HEK293T (cell line): ENCODE results near the gene APOO.

Experiments
- ARNT ChIP-seq: fragments of 450-650 bp; IDR thresholded peaks from 2 replicates; pipeline ENCODE4 v1.6.1; 2017; ENCODE audit warnings: mild to moderate bottlenecking
- BHLHE40 ChIP-seq: fragments of 450-650 bp; IDR thresholded peaks from 2 replicates; pipeline ENCODE4 v1.6.1; 2016; ENCODE audit warnings: mild to moderate bottlenecking, moderate library complexity, borderline replicate concordance
- ELF4 ChIP-seq: fragments of 450-650 bp; IDR thresholded peaks from 2 replicates; pipeline ENCODE4 v1.6.1; 2017; ENCODE audit warnings: antibody characterized with exemption
- FOXM1 ChIP-seq: fragments of 450-650 bp; IDR thresholded peaks from 2 replicates; pipeline ENCODE4 v1.6.1; 2017; ENCODE audit warnings: mild to moderate bottlenecking, borderline replicate concordance
- HDGF ChIP-seq: fragments of 450-650 bp; IDR thresholded peaks from 2 replicates; pipeline ENCODE4 v1.6.1; 2017; ENCODE audit warnings: antibody characterized with exemption, borderline replicate concordance
- NFRKB ChIP-seq: fragments of 450-650 bp; IDR thresholded peaks from 2 replicates; pipeline ENCODE4 v1.6.1; 2016; ENCODE audit warnings: mild to moderate bottlenecking, moderate library complexity
- SP1 ChIP-seq: fragments of 450-650 bp; IDR thresholded peaks from 2 replicates; pipeline ENCODE4 v1.6.1; 2017
- TARDBP ChIP-seq: fragments of 450-650 bp; IDR thresholded peaks from 2 replicates; pipeline ENCODE4 v1.6.1; 2016

- no peak for TF ChIP-seq NFRKB
- TF ChIP-seq SP1, result no peak
- no peak for TF ChIP-seq ELF4
- TF ChIP-seq HDGF, result no peak
- TF ChIP-seq FOXM1, result no peak
- no peak for TF ChIP-seq BHLHE40
- no peak for TF ChIP-seq ARNT
- TF ChIP-seq TARDBP, result no peak
Measured at GRCh38 chrX:23911126-23911835, 3.5 kb upstream of the APOO start.
